ENCODE measurements around the gene E4F1. TPM values are rescaled to one million over a fixed set of nuclear protein-coding genes. Genes with fewer than 3 reads are reported as not detected.
A peak's percentile ranks its signal among the peaks of the same experiment; 100 is the strongest.

The E4F1 gene
- total RNA-seq, 1 experiment from 2014 or later: 59.4 TPM

GRCh38 chr16:2280981-2281542 lies 57.7 kb downstream of the E4F1 start:
- in situ Hi-C loops (cut with HindIII; ENCODE audit: low sequenced_read_pairs): no loop called here
- DNase-seq (ENCODE audit: low spot score): no peak

- in situ Hi-C loops (cut with HindIII; ENCODE audit: low sequenced_read_pairs): no loop called here
- DNase-seq (ENCODE audit: low spot score): no peak
Observed at GRCh38 chr16:2282262-2282661, 58.9 kb downstream of the E4F1 start.

- in situ Hi-C loops (cut with HindIII; ENCODE audit: low sequenced_read_pairs): no loop called here
- DNase-seq (ENCODE audit: low spot score): peak; percentile 53
Observed at GRCh38 chr16:2282866-2283555, 59.6 kb downstream of the E4F1 start.

- no peak for DNase-seq (ENCODE audit: low spot score)
- in situ Hi-C loops (cut with HindIII; ENCODE audit: low sequenced_read_pairs): no loop called here
Observed at GRCh38 chr16:2284001-2284770, 60.8 kb downstream of the E4F1 start.

GRCh38 chr16:2284797-2285576 lies 61.6 kb downstream of the E4F1 start:
- no peak for DNase-seq (ENCODE audit: low spot score)
- in situ Hi-C loops (cut with HindIII; ENCODE audit: low sequenced_read_pairs): no loop called here

Other genes with a start within 250 kb of the E4F1 start
- gene NOXO1, start 242.1 kb upstream of the E4F1 start, total RNA-seq (2014; rRNA removed; shearing (Covaris generic)): not detected in 2 replicates
- 41.8 and 51.5 TPM in 2 replicates for gene GFER, start 239.4 kb upstream of the E4F1 start, total RNA-seq (2014; rRNA removed; shearing (Covaris generic))
- 30.5 and 36.7 TPM in 2 replicates for gene SYNGR3, start 233.6 kb upstream of the E4F1 start, total RNA-seq (2014; rRNA removed; shearing (Covaris generic))
- 58.0 and 72.1 TPM in 2 replicates for gene ZNF598, start 213.8 kb upstream of the E4F1 start, total RNA-seq (2014; rRNA removed; shearing (Covaris generic))
- not detected in 2 replicates for gene NPW, start 203.8 kb upstream of the E4F1 start, total RNA-seq (2014; rRNA removed; shearing (Covaris generic))
- gene NHERF2, start 196.7 kb upstream of the E4F1 start, total RNA-seq (2014; rRNA removed; shearing (Covaris generic)): 20.5 and 28.9 TPM in 2 replicates
- gene NTHL1, start 175.8 kb upstream of the E4F1 start, total RNA-seq (2014; rRNA removed; shearing (Covaris generic)): 25.2 and 36.6 TPM in 2 replicates
- gene TSC2, start 175.6 kb upstream of the E4F1 start, total RNA-seq (2014; rRNA removed; shearing (Covaris generic)): 23.3 and 36.4 TPM in 2 replicates
- 42.0 and 113 TPM in 2 replicates for gene PKD1, start 87.7 kb upstream of the E4F1 start, total RNA-seq (2014; rRNA removed; shearing (Covaris generic))
- gene RAB26, start 75.0 kb upstream of the E4F1 start, total RNA-seq (2014; rRNA removed; shearing (Covaris generic)): 46.8 and 55.2 TPM in 2 replicates
- 76.1 and 99.9 TPM in 2 replicates for gene TRAF7, start 67.8 kb upstream of the E4F1 start, total RNA-seq (2014; rRNA removed; shearing (Covaris generic))
- 0.80 and 4.2 TPM in 2 replicates for gene CASKIN1, start 27.0 kb upstream of the E4F1 start, total RNA-seq (2014; rRNA removed; shearing (Covaris generic))
- gene MLST8, start 18.1 kb upstream of the E4F1 start, total RNA-seq (2014; rRNA removed; shearing (Covaris generic)): 34.8 and 86.2 TPM in 2 replicates
- gene BRICD5, start 12.7 kb upstream of the E4F1 start, total RNA-seq (2014; rRNA removed; shearing (Covaris generic)): 1.9 and 2.1 TPM in 2 replicates
- 47.8 and 70.9 TPM in 2 replicates for gene PGP, start 8.8 kb upstream of the E4F1 start, total RNA-seq (2014; rRNA removed; shearing (Covaris generic))
- gene DNASE1L2, start 12.9 kb downstream of the E4F1 start, total RNA-seq (2014; rRNA removed; shearing (Covaris generic)): 0.20 and 0.62 TPM in 2 replicates
- gene ECI1, start 28.0 kb downstream of the E4F1 start, total RNA-seq (2014; rRNA removed; shearing (Covaris generic)): 52.9 and 71.9 TPM in 2 replicates
- 145 and 179 TPM in 2 replicates for gene RNPS1, start 44.5 kb downstream of the E4F1 start, total RNA-seq (2014; rRNA removed; shearing (Covaris generic))
- 4.9 and 9.5 TPM in 2 replicates for gene ABCA3, start 117.1 kb downstream of the E4F1 start, total RNA-seq (2014; rRNA removed; shearing (Covaris generic))
- 48.2 and 62.1 TPM in 2 replicates for gene CCNF, start 205.9 kb downstream of the E4F1 start, total RNA-seq (2014; rRNA removed; shearing (Covaris generic))
- 42.8 and 49.9 TPM in 2 replicates for gene TEDC2, start 236.5 kb downstream of the E4F1 start, total RNA-seq (2014; rRNA removed; shearing (Covaris generic))
- gene NTN3, start 247.7 kb downstream of the E4F1 start, total RNA-seq (2014; rRNA removed; shearing (Covaris generic)): 2.0 and 4.4 TPM in 2 replicates

Measured in G401 (cell line).